LNCAP (cell line): ENCODE results near the gene PDE2A.

Experiments
- CTCF ChIP-seq: fragments of 450-650 bp; IDR thresholded peaks from 2 replicates; pipeline ENCODE4 v1.5.1; 2017; ENCODE audit warnings: mild to moderate bottlenecking

PDE2A gene

GRCh38 chr11:72681226-72682153 lies 7.3 kb upstream of the PDE2A start:
- TF ChIP-seq CTCF, result no peak

GRCh38 chr11:72680624-72681158 lies 6.5 kb upstream of the PDE2A start:
- no peak for TF ChIP-seq CTCF

GRCh38 chr11:72679869-72680268 lies 5.6 kb upstream of the PDE2A start:
- TF ChIP-seq CTCF, result no peak

- no peak for TF ChIP-seq CTCF
Measured at GRCh38 chr11:72678524-72678923, 4.3 kb upstream of the PDE2A start.

GRCh38 chr11:72676861-72677341 lies 2.7 kb upstream of the PDE2A start:
- no peak for TF ChIP-seq CTCF

GRCh38 chr11:72675221-72675620 lies 999 bp upstream of the PDE2A start:
- TF ChIP-seq CTCF, result no peak

GRCh38 chr11:72673284-72673942 lies 809 bp downstream of the PDE2A start:
- no peak for TF ChIP-seq CTCF
